Effector CD4-positive, alpha-beta T cell (primary cell): ENCODE data around the gene SNRNP25.

Experiments
- DNase-seq: peaks from one replicate; pipeline ENCODE4 v3.0.0-alpha.2; 2020

The SNRNP25 gene

DNA sequence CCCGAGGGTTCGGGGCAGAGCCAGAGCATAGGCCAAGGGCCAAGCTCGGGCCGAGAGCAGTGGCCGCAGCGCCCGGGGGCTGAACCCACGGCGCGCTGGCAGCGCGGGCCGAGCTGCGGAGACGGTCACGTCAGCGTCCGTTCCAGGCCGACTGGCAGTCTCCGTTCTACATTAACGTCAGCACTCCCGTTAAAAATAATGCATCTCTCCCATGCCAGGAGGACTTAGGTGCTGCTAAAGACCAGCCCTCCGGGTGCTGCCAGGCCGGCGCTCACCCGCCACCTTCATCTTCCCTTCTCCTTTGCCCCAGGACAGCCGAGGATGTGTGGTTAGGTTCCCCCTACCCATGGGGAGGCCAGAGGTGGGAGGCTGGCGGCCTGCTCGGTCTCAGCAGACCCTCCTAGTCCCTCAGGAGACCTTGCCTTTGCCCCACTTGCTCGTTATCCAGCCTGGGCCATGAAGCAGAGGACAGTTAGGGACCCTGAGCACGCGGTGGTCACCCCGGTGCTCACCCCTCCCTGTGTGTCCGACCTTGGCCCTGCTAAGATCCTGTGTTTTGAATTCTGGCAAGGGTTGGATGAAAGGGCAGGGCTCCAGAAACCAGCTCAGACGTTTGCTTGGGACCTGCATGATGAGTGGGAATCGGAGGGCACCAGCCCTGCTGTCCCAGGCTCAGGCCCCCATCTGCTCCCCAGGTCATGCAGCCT lies 25.0 kb downstream of the SNRNP25 start:
- no peak for DNase-seq

DNA sequence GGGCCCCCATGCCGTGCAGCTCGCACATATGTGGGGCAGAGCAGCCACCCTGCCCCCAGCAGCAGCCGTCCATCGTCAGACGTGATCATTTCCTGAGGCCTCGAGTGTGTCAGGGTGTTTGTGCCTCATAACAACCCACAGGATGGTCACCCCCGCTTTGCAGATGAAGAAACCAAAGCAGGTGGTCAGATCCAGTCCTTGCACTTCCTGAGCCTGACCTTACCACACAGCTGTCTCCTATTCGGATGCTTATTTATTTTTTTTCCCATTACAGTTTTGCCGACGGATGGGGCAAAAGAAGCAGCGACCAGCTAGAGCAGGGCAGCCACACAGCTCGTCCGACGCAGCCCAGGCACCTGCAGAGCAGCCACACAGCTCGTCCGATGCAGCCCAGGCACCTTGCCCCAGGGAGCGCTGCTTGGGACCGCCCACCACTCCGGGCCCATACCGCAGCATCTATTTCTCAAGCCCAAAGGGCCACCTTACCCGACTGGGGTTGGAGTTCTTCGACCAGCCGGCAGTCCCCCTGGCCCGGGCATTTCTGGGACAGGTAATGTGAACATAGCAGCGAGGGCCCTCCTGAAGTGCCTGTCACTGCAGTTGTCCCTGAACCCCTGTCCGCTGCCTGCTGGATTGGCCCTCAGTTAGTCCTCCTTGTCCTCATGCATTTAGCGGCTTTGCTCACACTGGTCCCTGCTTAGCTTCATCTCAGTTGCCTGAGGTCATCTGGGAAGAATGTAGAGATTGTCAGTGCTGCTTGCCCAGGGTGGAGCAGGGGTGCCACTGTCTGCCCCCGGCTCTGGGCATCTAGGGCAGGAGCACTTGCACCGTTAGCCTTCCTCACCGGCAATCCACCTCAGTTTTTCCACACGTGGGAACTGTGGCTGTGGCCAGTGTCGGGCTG lies 25.8 kb downstream of the SNRNP25 start:
- no peak for DNase-seq

DNA sequence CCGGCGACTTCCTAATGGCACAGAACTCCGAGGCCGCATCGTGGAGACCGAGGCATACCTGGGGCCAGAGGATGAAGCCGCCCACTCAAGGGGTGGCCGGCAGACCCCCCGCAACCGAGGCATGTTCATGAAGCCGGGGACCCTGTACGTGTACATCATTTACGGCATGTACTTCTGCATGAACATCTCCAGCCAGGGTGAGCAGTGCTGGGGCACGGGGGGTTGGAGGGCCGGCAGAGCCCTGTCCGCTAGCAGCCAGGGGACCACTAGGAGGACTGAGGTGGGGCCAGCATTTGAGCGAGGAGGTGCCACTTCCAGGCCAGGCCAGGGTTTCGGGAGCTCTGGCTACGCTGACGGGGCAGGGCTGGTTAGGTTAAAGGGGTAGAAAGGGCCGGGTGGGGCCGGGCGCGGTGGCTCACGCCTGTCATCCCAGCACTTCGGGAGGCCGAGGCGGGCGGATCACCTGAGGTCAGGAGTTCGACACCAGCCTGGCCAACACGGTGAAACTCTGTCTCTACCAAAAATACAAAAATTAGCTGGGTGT lies 29.5 kb downstream of the SNRNP25 start:
- DNase-seq = no peak

DNA sequence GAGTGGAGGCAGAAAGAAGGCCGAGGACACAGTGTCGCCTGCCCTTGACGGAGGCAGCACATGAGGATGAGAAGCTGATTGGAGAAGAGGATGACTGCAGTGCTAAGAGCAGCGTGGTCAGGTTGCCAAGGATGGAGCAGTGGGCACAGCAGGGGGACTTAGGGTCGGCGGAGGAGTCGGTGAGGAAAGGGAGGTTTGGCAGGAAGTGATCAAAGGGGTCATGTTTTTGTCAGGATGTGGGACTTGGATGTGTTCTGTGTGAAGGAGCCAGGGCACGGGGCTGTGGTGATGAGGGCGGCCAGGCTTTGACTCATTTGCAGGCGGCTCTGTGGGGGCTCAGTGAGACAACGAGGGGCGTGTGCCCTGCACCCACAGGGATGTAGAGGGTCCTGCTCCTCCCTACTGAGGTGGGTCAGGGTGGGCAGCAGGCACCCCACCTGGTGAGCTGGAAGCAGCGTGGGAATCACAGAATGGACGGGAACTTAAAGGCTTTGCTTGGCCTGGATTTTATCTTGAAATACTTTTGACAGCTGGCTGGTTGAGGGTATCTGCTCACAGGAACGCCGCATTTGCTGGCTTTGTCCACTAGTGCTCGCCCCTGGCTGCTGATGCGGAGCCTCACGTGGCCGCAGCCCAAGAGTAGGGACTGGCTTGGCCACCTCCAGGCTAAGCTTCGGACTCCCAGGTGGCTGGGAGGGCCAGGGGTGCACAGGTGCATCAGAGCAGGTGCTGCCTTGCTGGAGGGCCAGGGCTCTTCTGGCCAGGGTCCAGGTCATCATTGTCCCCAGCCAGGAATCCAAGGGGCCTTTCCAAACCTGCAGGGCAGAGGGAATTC lies 30.4 kb downstream of the SNRNP25 start:
- DNase-seq = no peak

DNA sequence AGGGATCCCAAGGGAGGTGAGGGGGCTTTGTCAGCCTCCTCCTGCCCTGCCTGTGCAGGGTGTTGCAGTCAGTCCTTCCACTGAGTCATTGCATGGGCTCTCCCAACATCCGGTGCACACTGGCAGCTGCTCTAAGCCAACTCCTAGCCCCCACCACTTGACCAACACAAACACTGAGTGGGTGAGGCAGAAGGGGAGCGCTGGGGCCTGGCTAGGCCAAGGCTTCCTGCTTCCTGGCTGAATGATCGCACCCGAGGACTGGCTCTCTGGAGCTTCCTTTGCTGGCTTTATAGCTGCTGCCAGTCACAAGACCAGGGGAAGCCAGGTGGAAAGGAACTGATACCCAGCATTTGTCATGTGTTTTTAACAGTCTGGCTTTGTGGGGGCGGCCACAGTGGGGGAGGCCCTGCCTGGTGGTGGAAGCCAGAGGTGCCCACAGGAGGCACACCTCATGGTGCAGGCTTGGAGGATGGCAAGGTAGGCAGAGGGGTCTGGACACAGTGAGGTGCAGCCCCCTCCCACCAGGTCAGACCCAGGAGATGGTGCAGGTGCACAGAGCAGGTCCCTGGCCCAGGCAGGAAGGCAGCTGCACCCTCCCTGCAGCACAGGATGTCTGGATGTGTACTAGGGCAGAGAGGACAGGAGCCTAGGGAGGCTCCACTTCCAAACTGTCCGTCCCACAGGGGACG lies 31.2 kb downstream of the SNRNP25 start:
- no peak for DNase-seq

DNA sequence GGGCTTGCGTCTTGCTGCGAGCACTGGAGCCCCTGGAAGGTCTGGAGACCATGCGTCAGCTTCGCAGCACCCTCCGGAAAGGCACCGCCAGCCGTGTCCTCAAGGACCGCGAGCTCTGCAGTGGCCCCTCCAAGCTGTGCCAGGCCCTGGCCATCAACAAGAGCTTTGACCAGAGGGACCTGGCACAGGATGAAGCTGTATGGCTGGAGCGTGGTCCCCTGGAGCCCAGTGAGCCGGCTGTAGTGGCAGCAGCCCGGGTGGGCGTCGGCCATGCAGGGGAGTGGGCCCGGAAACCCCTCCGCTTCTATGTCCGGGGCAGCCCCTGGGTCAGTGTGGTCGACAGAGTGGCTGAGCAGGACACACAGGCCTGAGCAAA lies 31.8 kb downstream of the SNRNP25 start:
- DNase-seq = no peak

DNA sequence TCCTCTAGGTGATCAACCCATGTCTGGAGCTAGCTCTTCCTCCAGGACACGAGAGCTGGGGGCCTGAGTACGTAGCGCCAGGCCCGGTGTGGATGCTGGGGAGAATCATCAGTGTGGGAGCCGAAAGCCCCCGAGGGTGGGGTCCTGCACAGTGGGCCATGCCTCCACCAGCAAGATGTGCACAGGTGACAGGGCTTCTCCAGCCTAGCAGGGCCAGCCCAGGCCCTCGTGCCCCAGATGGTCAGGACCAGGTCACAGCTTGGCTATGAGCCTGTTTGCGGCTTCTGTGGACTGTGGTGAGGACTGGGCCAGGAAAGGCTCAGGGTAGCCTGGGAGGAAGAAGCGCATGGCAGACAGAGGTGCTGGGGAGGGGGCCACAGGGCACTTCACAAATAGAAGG lies 32.2 kb downstream of the SNRNP25 start:
- DNase-seq = no peak

DNA sequence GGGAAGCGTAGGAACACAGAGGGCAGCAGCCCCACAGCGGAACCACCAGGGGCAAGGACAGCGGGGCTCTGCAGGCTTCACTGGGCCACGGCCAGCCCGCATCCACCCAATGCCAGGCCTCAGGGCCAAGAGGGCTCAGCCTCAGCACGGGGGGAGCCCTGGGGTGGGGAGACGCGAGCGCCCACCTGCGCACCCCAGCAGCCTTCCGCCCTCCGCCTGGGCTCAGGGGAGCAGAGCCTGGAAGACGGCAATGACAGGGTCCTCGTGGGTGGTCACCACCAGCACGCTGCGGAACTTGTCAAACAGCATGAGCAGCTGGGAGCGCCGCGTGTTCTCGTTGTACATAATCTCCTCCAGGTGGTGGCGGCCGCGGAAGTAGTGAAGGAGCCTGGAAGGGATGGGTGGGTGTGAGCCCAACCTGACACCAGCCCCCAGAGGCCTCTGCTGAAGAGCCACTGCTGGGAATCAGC lies 32.9 kb downstream of the SNRNP25 start:
- no peak for DNase-seq

DNA sequence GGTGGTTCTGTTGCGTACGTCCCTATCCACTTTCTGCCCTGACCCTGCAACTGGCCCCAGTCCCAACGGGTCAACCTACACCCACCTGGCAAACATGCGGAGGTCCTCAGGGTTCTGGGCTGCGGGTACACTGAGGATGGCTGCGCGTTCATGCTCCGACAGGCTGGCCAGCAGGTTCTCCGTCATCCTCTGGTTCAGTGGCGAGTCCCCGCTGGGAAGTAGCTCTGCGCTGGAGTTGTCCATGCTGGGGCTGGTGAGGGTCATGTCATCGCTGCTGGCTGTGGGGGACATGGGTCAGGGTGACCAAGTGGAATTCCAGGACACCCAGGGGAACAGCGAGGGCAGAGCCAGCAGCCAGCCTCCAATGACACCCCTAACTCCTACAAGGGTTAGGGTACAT lies 35.0 kb downstream of the SNRNP25 start:
- no peak for DNase-seq

DNA sequence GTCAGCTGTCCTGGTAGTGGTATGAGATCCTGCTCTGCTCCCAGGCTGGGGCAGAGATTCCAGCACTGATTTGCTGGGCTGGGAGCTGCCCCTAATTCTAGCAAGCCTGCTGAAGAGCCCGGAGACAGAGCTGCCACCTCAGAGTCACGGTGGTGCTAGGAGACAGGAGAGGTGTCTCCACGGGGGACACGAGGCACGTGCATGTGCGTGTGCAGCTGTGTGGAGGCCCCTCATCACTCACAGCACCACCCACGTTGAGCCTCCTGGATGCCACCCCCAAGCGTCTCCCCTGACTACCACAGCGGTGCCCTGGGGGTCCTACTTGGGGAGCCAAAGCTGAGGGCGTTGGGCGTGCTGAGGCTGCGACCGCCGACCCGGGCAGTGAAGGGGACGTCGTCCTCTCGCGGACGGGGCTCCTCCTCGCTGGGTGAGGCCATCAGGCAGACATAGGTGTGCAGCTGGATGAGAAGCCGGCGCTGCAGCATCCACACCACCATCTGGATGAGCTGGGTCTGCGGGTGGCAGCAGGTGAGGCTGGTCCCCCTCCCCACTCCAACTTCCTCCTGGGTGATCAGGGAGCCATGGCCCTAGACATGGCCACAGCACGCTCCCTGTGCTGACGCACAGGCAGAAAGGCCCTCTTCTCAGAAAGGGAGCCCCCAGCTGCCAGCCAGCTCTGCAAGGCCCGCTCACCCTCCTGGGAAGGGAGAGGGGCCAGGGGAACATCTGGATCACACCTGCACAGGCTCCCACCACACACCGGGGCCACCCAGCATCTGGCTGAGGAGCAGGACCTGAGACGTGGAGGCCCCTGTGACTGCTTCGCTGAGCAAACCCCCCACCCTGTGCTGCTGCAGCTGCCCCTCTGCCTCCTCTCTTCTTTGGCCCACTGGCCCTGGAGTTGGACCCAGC lies 36.0 kb downstream of the SNRNP25 start:
- DNase-seq = no peak

DNA sequence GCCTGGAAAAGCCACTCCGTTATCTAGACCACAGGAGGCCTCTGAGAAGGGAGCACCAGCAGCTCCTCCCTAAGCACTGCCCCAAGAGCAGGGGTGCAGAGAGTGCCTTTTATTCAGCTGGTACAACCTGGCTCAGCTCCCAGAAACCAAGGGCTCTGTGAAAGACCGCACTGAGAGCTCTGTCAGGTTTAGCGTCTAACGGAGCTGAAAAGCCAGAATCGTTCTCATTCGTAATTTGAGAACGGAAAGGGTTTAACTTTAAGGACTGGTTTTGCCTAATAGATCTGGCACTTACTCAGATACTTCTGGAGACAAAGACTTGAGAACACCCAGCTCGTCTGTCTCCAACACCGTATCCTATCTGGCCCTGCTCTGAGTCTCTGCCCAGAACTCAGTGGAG lies 37.9 kb downstream of the SNRNP25 start:
- no peak for DNase-seq

DNA sequence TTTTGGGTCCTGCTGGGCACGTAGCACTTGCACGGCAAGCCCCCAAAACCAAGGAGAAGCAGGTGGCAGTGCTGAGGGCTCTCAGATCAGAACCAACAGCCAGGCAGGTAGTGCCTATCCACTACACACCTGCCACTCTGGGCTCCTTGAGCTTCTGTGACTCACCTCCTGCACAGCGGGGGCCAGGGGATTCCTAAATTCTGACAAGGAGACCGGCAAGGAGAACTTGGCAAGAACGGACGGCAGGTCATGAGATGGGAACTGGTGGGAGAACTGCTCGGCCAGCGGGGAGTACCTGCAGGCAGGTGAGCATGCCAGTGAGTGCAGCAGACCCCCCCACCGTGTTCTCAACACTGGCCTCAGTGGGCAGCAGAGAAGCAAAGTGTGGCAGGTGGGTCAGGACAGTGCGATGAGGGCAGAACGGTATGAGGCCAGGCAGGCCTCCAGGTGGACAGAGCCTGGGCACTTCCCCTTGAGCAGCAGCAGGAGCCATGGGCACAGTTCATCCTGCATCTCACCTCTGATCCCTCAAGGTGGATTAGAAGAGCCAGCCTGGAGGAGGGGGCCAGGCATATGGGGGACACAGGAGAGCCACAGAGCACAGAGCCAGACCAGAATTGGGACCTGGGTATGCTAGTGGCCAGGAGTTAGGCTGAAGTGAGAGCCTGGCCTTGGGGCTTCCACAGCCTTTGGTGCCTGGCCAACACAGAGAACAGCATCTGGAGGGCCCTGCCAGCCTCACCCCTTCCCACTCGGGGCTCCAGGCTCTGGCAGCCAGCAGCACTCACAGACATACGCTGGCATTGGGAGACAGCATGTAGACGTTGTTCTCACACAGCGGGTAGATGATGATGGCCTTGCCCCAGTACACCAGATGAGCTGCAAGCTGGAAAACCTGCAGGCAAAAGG lies 39.1 kb downstream of the SNRNP25 start:
- DNase-seq = no peak

DNA sequence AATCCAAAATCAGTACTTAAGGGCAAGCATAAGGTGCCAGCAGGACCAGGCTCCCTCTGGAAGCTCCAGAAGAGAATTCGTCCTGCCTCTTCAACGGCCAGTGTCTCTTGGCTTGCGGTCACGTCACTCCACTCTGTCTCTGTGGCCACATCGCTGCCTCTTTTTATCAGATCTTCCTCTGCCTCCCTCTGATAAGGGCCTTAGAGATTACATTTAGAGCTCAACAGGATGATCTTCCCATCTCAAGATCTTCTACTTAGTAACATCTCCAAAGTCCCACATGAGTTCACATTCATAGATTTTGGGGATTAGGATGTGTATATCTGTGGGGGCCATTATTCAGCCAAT lies 41.3 kb downstream of the SNRNP25 start:
- DNase-seq = no peak

DNA sequence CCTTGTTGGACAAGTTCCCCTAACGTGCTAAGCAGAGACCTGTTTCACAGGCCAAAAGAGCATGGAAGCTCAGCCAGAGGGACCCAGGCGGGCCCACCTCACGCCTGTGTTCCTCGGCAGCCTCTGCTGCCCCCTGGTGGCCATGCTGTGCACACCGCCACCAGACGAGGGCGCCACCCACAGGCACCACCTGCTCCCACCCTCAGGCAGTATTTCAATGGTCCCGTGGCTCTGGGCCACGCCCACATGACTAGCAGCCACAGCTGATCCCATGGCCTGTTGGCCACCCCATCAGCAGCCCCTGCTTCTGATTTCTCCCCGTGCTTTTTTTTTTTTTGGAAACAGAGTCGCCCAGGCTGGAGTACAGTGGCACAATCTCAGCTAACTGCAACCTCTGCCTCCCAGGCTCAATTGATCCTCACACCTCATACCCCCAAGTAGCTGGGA lies 43.3 kb downstream of the SNRNP25 start:
- peak; percentile 84 for DNase-seq

DNA sequence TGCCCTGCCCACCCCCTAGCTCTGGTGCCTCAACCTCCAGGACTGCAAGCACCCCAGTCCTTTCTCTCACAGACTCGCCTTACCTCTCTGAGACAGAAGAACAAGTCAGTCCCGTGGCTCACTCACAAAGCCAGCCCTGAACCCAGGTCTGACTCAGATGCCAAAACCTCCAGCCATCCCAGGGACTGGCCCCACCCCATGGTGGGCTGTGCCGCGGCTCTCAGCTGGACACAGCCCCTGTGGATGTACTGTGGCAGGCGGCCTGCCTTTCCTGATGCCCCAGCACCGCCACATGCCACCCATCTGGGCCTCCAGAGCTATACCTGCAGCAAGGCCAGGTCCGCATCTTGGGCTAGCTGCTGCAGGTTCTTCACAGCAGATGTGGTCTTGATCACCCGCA lies 44.2 kb downstream of the SNRNP25 start:
- no peak for DNase-seq

DNA sequence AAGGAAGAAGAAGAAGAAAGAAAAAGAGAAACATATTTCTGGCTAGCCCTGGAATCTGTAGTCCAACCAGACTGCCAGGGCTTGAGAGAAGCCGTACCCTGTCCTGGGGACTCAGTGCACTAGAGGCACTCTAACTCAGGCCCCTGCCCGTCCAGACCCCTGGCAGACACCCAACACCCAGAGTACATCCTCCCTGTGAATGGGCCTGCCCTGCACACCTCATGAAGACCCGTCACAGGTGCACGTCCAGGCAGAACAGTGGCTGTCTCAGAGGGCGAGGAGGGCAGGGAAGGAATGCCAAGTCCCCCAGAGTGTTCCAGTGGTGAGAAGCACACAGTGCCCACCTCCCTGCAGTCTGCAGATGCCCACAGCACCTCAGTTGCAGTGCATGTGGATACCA lies 47.4 kb downstream of the SNRNP25 start:
- DNase-seq = no peak

DNA sequence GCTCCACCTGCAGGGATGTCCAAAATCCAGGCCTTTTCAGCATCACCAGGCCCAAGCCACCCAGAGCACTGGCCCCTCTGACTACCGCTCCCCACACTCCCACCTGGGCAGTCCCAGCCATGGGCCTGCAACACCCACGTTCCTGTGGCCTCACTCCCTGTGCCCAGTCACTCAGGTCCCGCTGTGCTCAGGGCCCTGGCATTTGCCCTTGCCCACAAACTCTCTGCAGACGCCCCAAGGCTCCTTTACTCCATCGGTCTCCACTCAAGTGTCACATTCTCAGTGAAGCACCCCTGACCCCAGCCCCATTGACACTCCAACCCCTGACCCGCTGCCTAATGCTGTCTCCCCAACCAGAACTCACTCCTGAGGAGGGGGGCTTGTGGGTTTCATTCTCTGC lies 48.0 kb downstream of the SNRNP25 start:
- DNase-seq = no peak

DNA sequence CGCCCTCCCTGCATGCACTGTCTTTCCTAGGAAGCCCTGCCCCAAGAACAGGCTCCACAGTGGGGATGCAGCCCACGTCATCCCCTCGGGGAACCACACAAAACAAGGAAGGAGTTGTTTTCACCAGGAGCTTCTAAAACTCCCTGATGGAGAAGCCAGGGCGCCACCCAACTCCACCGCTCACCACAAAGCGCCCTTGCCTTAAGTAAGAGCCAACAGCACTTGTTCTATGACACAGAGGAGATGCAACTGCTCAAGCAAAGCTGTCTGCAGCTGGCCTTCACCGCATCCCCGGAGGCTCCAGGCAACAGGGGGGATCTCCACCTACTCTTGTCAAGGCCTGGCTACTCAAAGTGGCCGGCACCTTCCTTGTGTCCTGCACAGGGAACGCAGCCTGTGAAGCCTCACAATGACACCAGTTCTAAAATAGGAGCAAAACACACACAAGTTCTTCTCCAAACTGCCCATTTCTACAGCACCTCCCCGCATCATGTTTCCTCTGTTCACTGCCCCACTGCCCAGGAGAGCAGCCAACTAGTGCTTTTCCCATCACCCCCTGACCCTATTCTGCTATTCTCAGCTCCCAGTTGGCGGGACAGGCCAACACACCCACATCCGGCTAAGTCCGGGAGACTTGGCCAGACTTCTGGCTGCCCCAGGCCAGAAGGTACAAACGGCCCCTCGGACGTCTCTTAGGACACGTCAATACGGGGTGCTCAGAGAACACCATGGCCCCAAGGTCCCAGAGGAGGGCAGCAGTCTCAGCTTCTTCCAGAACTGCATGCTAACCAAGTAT lies 48.6 kb downstream of the SNRNP25 start:
- DNase-seq = no peak

DNA sequence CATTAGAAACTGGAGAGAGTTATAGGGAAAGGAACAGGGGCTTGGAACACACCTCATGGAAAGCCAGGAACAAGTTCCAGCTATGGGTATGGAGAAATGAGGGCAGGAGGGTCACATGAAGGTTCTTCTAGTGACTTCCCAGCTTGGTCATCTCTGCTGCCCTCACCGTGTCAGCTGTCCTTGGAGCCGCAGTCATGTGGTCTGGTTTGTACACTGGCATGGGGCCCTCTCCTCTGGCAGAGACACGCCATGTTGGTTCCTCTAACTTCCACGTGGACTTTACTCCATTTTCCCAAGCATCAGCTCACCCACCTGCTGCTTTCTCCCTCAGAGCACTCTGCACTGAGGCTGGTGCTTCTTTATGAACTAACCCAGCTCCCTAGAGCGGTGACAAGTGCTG lies 50.7 kb downstream of the SNRNP25 start:
- DNase-seq = no peak
